NCI-H774 (cell line): ENCODE data around the gene KRT15.

Experiments used
- DNase-seq: peaks from one replicate; lab custom pipeline; 2025; lab: John Stamatoyannopoulos, UW

The KRT15 gene

GRCh38 chr17:41518789-41519449, at the start of gene KRT15:
Gene KRT15, minus strand, starts transcription at chr17:41518890. Its CDS starts 63 bp downstream, at chr17:41518827.
- peak; percentile 44 for DNase-seq

DNA sequence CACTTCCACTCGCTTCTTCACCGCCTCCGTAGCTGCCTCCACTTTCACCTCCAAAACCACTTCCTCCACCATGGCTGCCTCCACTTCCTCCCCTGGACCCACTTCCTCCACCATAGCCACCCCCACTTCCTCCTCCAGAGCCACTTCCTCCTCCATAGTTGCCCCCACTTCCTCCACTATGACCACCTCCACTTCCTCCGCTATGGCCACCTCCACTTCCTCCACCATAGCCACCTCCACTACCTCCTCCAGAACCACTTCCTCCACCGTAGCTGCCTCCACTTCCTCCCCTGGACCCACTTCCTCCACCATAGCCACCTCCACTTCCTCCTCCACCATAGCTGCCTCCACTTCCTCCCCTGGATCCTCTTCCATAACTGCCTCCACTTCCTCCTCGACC, 48.6 kb upstream of the KRT15 start:
- no peak for DNase-seq

DNA sequence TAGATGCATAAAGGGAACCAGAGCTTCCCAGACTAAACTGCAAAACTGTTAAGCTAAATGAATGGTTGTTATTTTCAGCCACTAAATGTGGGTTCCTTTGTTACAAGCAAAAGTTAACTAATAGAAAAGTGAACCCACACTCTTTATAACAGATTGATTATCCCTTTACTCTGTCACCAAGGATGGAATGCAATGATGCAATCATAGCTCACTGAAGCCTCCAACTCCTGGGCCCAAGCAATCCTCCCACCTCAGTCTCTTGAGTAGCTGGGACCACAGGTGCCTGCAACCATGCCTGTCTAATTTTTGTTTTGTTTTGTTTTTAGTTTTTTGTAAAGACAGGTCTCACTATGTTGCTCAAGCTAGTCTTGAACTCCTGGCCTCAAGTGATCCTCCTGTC, 46.6 kb upstream of the KRT15 start:
- DNase-seq: no peak

- DNase-seq: no peak
Observed at GRCh38 chr17:41563607-41564170, 45.0 kb upstream of the KRT15 start.

GRCh38 chr17:41561554-41561953, 42.9 kb upstream of the KRT15 start:
- DNase-seq: no peak

GRCh38 chr17:41559548-41559947, 40.9 kb upstream of the KRT15 start:
- no peak for DNase-seq

DNA sequence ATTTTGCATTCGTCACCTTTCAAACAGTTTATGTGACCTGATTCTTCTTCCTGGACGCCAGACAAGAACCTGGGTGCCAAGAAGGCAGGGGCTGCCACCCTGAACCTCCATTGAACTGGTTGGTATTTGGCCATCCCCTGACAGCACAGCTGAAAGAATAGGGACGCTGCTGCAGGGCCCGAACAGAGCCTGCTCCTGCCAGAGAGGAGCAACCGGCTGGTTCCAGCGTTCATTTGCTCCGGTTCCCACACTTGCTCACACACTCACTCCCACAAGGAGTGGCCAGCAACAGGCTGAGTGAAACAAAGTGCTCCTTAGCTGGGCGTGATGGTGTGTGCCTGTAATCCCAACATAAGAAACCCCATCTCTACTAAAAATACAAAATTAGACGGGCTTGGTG, 38.2 kb upstream of the KRT15 start:
- no peak for DNase-seq

DNA sequence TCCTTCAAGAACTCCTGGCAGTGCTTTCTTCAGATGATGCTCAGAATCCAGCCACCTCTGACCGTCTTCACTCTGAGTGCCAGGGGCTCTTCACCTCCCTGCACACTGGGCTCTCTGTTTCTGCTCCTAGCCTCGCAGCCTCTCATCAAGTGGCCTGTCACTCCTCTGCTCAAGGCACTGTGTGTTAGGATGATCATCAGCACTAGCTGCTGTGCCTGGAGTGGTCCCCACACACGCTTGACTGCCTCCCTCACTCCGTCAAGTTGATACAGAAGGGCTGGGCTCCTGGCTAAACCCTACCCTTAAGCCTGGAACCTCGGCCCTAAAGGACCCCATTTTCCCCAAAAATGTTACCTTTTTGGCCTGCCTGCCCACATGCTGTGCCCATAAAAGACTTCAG, 37.6 kb upstream of the KRT15 start:
- no peak for DNase-seq

DNA sequence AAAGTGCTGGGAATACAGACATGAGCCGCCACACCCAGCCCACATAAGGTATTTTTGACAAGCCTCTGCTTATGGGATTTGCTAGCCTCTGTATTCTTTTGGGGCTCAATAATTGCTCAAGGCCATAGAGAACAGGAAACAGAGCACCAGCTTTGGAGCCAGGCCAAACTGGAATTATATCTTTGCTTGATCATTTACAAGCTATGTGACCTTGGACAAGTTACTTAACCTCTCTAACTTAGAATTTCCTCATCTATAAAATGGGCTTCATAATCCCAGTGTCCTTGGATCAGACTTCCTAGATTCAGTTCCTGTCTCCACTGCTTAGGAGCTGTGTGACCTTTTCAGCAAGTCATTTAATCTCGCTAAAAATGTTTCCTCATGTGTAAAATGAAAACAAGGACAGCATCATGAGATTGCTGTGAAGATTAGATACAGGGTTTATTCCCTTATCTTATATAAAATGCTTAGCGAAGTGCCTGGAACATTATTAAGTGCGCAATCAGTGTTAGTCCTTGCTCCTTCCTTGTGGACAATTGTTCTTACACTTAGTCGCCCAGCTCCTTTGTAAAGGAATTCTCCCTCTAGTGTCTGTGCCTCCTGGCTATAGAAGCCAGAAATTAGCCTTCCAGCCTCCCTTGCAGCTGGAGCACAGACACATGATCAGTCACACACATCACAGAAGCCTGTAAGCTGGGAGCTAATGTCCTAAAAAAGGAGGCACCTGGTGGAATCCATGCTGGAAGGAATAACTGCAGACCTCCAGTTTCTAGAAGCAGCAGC, 36.6 kb upstream of the KRT15 start:
- no peak for DNase-seq

DNA sequence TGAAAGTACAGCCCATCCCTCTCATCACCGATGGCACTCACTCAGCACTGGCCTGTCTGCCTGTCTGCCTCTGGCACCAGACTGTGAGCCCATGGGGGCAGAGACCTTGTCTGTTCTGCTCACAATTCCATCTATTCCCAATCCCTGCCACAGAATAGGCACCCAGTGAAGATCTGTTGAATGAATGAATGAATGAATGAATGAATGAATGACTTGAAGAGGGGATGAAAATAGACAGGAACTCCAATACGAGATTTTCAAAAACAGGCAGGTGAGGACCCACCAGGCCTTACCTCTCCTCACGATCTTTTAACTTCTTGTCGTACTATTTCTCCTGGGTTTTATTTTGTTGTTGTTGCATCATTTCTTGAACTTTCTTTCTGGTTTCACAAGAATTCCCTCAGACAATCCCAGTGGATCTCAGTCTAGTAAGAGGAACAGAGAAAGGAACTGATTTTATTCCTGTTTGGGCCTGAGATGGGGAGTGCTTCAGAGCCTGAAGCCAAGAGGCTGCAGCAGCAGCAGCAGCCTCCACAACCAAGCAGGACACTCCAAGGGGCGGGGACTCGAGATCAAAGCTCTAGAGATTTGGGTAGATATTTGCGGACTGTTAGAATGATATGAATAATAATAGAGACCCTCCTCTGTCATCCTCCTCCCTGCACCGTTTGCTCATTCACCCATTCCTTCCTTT, 35.4 kb upstream of the KRT15 start:
- DNase-seq: no peak

GRCh38 chr17:41553176-41553575, 34.5 kb upstream of the KRT15 start:
- no peak for DNase-seq

DNA sequence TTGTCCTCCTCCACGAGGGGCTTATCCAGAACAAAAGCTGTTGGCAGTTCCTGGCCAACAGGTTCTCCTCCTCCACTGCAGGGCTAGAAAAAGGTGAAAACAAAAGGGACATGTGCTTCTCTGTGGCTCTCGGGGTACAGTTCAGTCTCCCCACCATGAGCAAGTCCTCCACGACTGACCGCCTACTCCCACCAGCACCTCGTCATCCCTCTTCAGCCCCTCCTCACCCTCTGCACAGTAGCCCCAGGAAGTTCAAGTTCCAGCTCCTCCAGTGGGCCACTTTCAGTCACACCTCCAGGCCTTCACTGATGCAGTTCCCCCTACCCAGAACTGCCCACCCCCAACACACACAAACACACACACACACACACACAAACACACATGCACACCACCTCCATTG, 33.8 kb upstream of the KRT15 start:
- no peak for DNase-seq

GRCh38 chr17:41551365-41551764, 32.7 kb upstream of the KRT15 start:
- no peak for DNase-seq

GRCh38 chr17:41549596-41550039, 30.9 kb upstream of the KRT15 start:
- DNase-seq: no peak

GRCh38 chr17:41548844-41549595, 30.3 kb upstream of the KRT15 start:
- peak; percentile 93 for DNase-seq

DNA sequence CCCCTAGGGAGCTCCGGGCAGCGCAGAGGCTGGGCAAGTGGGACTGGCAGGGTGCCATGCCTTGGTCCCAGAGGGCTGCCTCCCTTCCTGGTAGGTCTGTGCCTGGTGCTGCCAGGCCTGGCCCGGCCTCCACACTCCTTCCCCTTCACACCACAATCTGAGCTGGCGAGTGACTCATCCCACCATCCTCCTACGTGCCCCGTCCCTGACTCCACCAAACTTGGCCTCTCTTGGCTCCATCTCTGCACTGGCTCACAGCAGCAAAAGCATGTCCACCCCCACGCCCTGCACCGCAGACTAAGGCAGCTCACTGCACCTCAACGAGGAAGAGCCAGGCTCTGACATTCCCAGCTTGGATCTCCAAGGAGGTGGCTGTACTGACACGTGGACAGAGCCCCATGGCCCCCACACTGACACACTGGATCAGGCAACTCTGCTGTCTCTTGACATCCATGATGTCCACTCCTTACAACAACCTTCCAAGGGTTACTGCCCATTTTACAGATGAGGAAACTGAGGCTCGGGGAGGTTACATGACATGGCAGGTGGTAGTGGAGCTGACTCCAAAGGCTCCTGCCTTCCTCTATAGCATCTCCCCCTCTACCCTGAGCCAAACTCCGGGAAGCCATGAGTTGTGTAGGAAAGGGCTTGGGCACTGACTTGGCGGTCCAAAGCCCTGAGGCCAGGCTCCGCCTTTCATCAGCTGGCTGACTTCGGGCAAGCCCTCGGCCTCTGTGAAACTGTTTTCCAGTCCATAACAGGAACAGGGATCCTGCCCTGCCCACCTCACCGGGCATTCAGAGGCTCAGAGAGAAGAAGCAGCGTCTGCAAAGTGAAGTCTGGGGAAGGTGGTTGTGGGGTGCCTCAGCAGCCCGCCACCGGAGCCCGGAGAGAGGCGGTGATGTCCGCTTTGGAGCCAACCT, 29.5 kb upstream of the KRT15 start:
- peak; percentile 68 for DNase-seq

- DNase-seq: peak; percentile 83
Observed at GRCh38 chr17:41547378-41547841, 28.7 kb upstream of the KRT15 start.

- no peak for DNase-seq
Observed at GRCh38 chr17:41546819-41547218, 28.1 kb upstream of the KRT15 start.

DNA sequence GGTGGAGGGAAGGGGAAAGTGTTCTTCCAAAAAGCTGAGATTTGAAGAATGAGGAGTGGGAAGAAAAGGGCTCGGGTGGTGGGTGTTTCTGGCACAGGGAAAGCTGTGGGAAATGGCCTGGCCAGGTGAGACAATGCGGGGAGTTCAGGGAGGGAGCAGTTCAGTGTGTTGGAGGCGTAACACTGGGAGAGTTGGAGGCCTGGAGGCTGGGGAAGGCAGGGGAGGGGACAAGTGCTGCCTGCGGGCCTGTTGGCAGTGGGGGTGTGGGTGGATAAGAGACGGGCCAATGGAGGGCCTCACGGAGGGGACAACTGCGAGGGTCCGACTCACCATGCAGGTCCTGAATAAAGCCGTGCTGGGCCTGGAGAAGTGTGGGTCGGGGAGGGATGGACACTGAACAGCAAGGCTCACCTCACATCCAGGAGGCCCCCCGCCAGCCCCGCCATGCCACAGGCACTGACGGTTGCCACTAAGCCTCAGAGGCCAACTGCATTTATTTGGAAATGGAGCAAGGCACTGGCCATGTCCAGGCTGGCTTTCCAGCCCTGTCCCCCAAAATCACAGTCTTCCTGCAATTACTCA, 27.2 kb upstream of the KRT15 start:
- DNase-seq: no peak

DNA sequence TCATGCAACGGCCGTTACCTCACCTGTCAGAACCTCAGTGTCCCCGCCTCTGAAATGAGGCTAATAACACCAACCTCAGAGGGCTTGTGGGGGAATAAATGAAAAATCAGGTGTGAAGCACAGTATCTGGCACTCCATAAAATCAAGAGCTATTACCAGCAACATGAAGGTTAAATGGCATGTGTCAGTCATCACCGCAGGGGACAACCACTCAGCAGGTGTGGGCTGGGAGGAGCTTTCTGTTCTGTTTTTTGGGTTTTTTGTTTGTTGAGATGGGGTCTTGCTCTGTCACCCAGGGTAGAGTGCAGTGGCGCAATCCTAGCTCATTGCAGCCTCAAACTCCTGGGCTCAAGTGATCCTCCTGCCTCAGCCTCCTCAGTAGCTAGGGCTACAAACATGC, 26.2 kb upstream of the KRT15 start:
- no peak for DNase-seq
